NCI-H2107 (cell line): ENCODE measurements around the gene TRHDE.
"Not testable (repeated sequence)": the region's sequence is repeated elsewhere in the genome, so short reads cannot be mapped to it uniquely, and the experiment has no call there.

ENCODE experiments used
- DNase-seq: peaks from one replicate; lab custom pipeline; 2025; lab: John Stamatoyannopoulos, UW

The TRHDE gene

GRCh38 chr12:72631926-72632685 is 359.9 kb downstream of the TRHDE start:
- no peak for DNase-seq

GRCh38 chr12:72642706-72643105 is 370.5 kb downstream of the TRHDE start:
- DNase-seq, result no peak

GRCh38 chr12:72647139-72647538 is 375.0 kb downstream of the TRHDE start:
- no peak for DNase-seq

GRCh38 chr12:72658615-72659014 is 386.4 kb downstream of the TRHDE start:
- no peak for DNase-seq

DNA sequence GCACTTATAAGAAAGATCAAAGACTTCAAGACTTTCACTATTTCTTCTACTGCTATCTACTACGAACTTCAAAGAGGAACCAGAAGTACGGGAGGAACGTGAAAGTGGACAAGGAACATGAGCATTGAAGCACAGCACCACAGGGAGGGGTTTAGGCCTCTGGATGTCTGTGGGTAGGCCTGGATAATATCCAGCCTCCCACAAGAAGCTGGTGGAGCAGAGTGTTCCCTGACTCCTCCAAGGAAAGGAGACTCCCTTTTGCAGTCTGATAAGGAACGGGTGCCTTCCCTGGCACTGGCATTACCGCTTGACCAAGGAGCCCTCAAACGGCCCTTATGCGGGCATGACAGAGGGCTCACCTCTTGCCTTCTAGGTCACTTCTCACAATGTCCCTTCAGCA is 388.0 kb downstream of the TRHDE start:
- DNase-seq, result not testable (repeated sequence)

DNA sequence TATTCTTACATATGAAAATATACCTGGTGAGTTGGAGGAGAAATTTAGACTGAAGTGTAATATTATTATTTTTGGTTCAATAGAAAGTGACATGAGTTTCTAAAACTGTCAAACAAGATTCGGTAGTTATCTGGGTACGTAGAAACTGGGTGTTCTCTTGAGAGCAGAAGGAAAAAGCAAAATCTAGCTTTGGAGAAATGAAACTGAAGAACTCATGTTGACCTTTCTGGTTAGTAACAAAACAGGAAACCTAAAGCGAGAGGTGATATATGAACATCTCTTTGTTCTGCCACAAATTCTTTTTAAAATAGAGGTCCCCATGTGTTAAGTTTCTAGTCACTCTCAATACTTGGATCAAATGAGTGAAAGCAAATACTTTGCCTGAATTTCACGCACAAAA is 401.7 kb downstream of the TRHDE start:
- DNase-seq, result no peak

DNA sequence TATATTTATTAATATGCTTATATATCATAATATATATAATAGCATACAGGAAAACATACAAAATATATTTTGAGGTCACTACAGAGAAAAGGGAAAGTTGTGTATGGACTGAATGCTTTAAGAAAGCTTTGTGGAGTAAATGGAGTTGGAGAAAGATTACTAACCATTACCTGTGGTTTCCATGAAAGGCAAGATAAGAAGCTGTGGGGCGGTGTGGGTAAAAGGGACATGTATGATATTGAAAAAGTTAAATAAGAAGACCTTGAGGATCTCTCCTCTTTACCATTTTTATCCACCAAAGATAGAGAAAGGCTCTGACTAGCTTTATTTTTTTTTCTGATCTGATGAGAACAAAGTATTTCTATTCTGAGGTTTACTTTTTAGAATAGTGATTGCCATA is 404.4 kb downstream of the TRHDE start:
- DNase-seq, result no peak

DNA sequence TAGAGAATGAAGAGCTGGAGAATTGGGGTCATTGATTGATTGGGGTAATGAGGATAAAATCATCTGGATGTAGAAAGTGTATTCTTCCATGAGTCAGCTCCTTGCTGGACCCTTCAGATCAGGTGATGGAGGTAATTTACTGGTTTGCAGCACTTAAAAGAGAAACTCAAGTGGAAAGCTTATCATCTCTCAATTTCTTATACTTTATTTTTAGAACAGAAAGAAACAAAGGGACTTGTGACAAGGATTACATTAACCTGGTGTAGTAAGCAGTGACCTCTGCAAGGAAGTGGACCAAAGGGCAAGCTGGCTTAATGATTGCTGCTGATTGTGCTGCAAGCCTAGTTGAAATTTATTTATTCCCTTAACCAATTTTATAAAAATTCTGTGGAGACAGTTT is 405.0 kb downstream of the TRHDE start:
- DNase-seq, result no peak

DNA sequence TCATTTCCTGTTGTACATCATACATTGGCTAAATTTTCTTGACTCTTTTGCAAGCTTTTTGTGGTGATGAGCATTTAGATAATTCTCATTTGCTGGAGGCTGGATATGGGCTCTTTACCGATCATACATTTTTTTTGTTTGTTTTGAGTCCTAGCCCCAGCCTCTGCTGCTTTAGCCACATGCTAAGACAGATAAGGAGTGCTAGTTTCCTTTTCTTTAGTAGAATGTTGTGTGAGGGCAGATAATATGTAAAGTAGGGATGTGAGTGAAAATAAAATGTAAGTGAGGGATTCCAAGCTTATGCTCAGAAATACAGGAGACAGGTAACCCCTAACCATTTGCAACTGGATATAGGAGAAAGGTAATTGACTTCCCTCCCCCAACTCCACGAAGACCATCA is 405.7 kb downstream of the TRHDE start:
- no peak for DNase-seq

DNA sequence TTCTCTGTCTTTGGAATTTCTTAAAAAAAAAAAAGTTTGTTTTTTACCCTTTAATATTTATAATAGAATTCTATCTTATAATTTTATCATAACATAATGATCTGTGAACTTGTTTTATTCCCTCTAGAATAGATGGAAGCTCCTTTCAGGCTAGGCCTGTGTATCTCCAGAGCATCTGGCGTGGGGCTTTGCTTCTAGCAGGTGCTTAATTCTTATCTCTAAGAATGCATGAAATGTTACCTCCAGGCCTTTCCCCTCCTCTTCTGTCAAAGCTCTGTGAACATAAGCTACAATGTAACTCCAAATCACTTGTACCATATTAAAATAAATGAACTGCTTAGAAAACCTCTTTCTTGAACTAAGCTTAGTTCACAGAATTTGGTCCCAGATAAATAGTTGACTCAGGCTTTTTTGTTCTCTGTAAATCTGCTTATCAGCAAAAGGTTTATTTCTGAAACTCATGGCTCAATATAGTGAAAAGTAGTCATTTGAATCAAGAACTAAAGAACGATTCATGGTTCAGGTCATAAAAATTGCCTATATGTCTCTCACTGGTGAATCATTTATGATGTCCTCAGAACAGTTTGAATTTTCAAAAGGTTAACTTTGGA is 407.1 kb downstream of the TRHDE start:
- no peak for DNase-seq

GRCh38 chr12:72681028-72681427 is 408.9 kb downstream of the TRHDE start:
- no peak for DNase-seq

DNA sequence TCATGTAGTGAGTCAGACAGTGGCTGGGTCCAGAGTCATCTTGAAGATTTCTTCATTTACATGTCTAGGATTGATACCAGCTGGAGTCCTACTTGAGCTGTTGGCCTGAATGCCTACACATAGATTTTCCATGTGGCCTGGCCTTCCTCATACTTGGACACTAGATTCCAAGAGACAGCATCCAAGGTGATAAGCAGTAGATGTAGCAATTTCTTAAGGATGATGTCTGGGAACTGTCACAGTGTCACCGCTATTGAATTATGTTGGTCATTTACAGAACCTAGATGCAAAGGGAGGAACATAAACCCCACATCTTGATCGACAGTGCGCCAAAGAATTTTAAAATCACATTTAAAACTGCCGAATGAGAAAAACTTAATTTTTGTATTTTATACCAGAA is 412.3 kb downstream of the TRHDE start:
- no peak for DNase-seq

GRCh38 chr12:72692338-72692737 is 420.2 kb downstream of the TRHDE start:
- no peak for DNase-seq

DNA sequence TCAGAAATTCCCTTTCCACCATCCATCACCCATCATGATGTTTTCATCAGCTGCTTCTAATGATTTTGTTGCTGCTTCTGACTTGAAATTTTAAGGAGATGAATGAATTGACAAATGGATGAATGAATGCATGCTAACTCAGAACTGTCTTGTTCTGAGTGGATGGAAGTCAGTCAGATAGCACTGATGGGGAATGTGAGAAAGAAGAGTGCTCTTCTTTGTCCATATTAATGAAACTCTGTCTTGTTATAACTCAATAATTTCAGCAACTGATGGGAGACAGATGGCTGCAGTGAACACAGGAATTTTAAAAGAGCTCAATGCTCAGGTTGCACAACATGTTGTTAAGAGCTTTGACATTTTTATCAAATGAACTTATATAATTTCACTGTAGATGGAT is 422.0 kb downstream of the TRHDE start:
- DNase-seq, result no peak

DNA sequence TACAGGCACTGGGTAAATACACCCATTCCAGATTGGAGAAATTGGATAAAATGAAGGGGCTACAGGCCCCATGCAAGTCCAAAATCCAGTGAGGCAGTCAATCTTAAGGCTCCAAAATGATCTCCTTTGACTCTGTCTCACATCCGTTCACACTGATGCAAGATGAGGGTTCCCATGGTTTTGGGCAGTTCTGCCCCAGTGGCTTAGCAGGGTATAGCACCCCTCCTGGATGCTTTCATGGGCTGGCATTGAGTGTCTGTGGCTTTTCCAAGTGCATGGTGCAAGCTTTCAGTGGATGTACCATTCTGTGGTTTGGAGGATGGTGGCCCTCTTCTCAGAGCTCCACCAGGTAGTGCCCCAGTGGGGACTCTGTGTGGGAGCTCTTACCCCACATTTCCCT is 427.2 kb downstream of the TRHDE start:
- DNase-seq, result no peak

DNA sequence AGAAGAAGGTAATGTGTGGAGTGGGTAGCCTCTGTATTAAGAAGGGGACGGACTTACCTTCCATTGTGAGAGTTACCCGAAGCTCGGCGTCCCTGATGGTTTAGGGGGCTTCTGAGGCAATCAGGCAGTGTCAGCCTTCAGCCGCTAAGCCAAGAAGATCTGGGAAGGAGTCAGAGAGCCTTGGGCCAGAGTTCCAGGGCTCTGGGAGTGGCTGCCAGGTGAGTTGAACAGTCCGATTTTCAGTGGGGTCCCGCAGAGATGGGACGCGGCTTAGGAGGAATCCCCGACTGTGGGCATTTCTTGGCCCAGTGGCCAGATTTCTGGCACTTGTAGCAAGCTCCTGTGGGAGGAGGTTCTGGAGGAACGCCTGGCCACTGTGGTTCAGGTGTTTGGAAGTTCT is 439.9 kb downstream of the TRHDE start:
- DNase-seq, result not testable (repeated sequence)

DNA sequence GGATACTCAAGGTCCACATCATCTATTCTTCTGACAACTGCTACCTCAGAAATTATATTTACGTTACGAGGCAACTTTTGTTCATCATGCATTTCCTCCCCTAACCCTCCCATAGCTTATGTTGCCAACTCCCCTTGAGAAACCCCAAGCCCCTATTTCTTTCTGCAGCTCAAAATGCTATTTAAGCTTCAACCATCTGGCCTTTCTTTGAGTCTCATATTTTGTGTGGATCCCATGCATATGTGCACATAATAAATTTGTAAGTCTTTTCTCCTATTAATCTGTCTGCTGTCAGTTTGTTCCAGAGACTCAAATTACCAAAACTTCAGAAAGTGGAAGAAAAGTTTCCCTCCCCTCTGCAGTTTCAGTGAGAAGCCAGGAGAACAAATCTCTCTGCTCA is 444.1 kb downstream of the TRHDE start:
- no peak for DNase-seq

DNA sequence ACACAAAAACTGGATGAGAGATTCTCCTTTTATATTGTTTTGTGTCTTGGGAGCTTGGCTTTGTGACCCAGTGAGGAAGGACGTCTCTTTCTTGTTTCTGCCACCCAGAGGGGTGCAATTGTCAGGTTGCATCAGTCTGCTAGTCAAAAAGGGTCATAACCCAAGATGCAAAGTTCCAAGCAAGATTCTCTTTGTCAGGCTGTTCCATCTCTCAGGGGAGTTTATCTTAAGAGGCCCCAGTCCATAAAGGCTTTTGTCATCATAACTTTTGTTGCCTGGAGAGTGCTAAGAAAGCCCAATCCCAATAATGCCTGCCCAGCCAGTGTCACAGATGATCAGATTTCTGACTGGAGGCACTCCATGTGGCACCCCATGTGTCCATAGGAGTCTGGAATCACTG is 444.9 kb downstream of the TRHDE start:
- DNase-seq, result no peak
